Thymus (tissue), 11 donors: ENCODE results near the gene SKAP1. TPM values are rescaled to one million over a fixed set of nuclear protein-coding genes. Genes with fewer than 3 reads are reported as not detected.

Experiments used
- DNase-seq, 9 donors: peaks; one replicate each; pipeline ENCODE4 v3.0.0-alpha.2; 2013; ENCODE audit warnings: low spot score in 9 of 9, low read depth in 6 of 9, missing footprints in 1 of 9
- H3K27ac ChIP-seq, 2 donors: one replicate each; pipeline ENCODE4 v1.5.1; 2013; ENCODE audit warnings: control low read depth in 1 of 2, low read depth in 1 of 2, low read length in 1 of 2, mild to moderate bottlenecking in 1 of 2, moderate library complexity in 1 of 2
- H3K27me3 ChIP-seq, 2 donors: one replicate each; pipeline ENCODE4 v1.5.1; 2013; ENCODE audit warnings: low read length in 1 of 2; ENCODE audit not compliant: control insufficient read depth in 2 of 2, insufficient read depth in 1 of 2
- H3K36me3 ChIP-seq, 2 donors: one replicate each; pipeline ENCODE4 v1.5.1; 2013; ENCODE audit warnings: low read length in 1 of 2, mild to moderate bottlenecking in 1 of 2, moderate library complexity in 1 of 2; ENCODE audit not compliant: control insufficient read depth in 2 of 2, insufficient read depth in 2 of 2
- H3K4me1 ChIP-seq, 2 donors: one replicate each; pipeline ENCODE4 v1.5.1; 2013; ENCODE audit warnings: low read length in 2 of 2; ENCODE audit not compliant: control insufficient read depth in 2 of 2, insufficient read depth in 2 of 2
- H3K4me3 ChIP-seq, 2 donors: one replicate each; pipeline ENCODE4 v1.5.1; 2013; ENCODE audit warnings: low read length in 2 of 2, control low read depth in 1 of 2, mild to moderate bottlenecking in 1 of 2
- H3K9me3 ChIP-seq, 2 donors: one replicate each; pipeline ENCODE4 v1.5.1; 2013; ENCODE audit warnings: low read length in 1 of 2, mild to moderate bottlenecking in 1 of 2; ENCODE audit not compliant: control insufficient read depth in 2 of 2, insufficient read depth in 1 of 2
- WGBS: extraction: QIAGEN DNeasy Blood & Tissue Kit; methylation state at CpG from one replicate; pipeline ENCODE4 v1.1.7; 2013; 5-methylcytosine and 5-hydroxymethylcytosine counted together
- polyA plus RNA-seq: library from polyadenylated mRNA; stranded (reverse); fragments of 200-250 nt; gene quantifications from one replicate; pipeline ENCODE4 v1.2.3, GENCODE V29; 2013
- total RNA-seq: library from RNA; stranded (reverse); fragments of 120-200 nt; gene quantifications from one replicate; pipeline ENCODE4 v1.2.4, GENCODE V29; 2013
- donor health status: healthy.

The SKAP1 gene
- total and polyA plus RNA-seq, 2 donors, result 28.8 to 64.4 TPM

DNA sequence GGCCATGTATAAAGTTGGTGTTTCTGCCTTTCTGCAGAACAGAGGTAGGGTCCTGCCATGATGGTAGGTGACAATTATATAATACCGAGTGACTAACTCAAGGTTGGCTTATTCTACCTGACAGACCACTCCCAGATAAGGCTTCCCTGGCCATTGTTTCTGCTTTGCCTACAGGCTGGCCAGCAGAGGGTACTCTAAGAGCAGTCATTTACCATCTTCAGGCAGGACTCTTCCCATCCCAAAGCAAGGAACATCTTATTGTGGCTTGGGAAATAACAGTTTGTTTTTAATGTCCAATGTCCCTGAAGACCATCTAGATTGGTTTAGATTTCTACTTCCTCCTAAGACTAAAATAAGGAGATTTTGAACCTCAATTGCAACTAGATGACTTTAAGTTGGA is 248.4 kb downstream of the SKAP1 start:
- 0% methylated on average over 1 of the region's 1 CpG for WGBS

DNA sequence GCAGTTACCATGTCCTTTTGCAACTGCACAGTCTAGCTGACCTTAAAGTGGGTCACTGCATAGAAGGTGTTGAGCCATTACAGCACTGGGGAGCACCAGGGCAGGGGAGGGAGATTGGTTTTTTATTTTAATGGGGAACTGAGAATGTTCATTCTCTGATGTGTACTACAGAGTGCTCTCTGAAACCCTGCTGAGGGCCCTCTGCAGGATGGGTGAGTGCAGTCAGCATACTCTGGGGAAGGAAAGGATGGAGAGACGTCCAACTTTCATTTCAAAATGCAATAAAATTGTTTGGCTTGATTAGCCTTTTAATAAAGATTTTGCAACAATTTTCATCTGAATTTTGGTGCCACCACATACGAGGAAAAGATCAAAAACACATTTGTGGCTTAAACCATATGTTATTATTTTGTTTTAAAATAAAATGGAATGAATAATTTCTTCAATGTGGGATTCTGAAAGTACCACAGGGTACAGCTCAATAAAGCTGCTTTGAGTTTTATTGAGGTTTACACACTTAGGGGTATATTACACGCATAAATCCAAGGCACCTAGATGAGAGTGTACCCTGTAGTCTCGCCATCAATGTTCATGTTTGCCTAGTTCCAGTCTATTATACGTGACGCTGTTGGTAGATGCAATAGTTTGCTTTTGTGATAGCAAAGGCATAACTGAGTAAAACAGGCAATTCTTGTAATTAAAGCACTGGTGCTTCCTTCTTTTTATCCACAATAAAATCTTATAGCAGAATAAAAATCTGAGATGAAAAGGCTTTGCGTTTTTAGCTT is 249.0 kb downstream of the SKAP1 start:
- WGBS, result 97% methylated on average over 7 of the region's 7 CpGs
- Histone ChIP-seq H3K4me3 (no peak overlapping the region), H3K36me3 (peaks cover 29 to 47% of the 10 kb centered on the region in 2 donors), H3K4me1 (no peaks in the 10 kb centered on the region), H3K9me3 (no peaks in the 10 kb centered on the region), H3K27me3 (no peaks in the 10 kb centered on the region), H3K27ac (no peak overlapping the region)
- DNase-seq, result no peak

More for the DNA sequence above, 248.4 kb downstream of the SKAP1 start:
- Histone ChIP-seq H3K27me3 (no peaks in the 10 kb centered on the region), H3K27ac (no peak overlapping the region), H3K4me3 (no peak overlapping the region), H3K4me1 (no peaks in the 10 kb centered on the region), H3K36me3 (peaks cover 29 to 47% of the 10 kb centered on the region in 2 donors), H3K9me3 (no peaks in the 10 kb centered on the region)
- DNase-seq, result no peak

- no peaks in the 10 kb centered on the region for H3K27me3 ChIP-seq
- WGBS, result 93% methylated on average over 4 of the region's 4 CpGs
- no peak for DNase-seq
- H3K27ac ChIP-seq, result no peak overlapping the region
- H3K4me3 ChIP-seq, result no peak overlapping the region
- H3K9me3 ChIP-seq, result no peaks in the 10 kb centered on the region
- H3K4me1 ChIP-seq, result no peaks in the 10 kb centered on the region
- peaks cover 19 to 36% of the 10 kb centered on the region in 2 donors for H3K36me3 ChIP-seq
Measured at GRCh38 chr17:48179071-48179945, 250.7 kb downstream of the SKAP1 start.

DNA sequence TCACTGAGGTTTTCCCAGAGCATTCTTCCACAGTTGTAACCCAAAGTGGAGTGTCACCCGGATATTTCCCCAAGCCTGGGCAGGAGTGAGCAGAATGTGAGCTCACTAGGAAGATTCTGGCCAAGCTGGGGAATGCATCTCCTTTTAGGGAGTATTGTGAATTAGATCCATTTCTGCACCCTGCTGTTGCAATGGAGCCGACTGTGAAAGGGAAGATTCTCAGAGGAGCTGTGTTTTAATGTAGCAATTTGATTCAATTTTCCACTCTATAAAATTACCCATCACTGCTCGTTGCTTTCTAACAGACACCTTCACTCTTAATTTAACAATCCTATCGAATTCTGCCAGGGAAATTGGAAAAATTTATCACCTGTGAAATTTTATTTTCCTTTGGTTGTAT is 251.7 kb downstream of the SKAP1 start:
- WGBS, result 96% methylated on average over 4 of the region's 4 CpGs

DNA sequence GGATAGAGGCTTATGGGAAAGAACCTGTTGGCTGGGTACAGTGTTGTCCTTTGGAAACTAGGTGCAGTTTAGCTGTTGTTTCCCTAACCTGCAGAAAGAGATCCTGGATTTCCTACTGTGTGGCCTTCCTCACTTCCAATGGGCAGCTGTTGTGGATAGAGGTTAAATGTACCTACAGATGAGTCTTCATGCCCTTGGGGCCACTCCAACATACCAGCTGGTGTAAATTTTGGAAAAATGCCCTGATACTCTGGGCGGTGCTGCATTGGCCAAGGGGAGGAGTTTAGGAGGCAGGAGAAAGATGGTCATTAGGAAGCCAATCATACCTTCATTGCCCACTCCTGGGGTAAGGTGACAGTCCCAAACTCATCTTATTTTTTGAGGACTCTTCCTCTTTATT is 252.2 kb downstream of the SKAP1 start:
- Histone ChIP-seq H3K4me1 (no peaks in the 10 kb centered on the region), H3K9me3 (no peaks in the 10 kb centered on the region), H3K36me3 (peaks cover 19 to 34% of the 10 kb centered on the region in 2 donors), H3K4me3 (no peak overlapping the region), H3K27me3 (no peaks in the 10 kb centered on the region), H3K27ac (no peak overlapping the region)
- 100% methylated on average over 1 of the region's 1 CpG for WGBS
- no peak for DNase-seq

More for the DNA sequence above, 251.7 kb downstream of the SKAP1 start:
- H3K27ac ChIP-seq, result no peak overlapping the region
- H3K4me3 ChIP-seq, result no peak overlapping the region
- no peak for DNase-seq
- no peaks in the 10 kb centered on the region for H3K27me3 ChIP-seq
- peaks cover 19 to 35% of the 10 kb centered on the region in 2 donors for H3K36me3 ChIP-seq
- H3K9me3 ChIP-seq, result no peaks in the 10 kb centered on the region
- H3K4me1 ChIP-seq, result no peaks in the 10 kb centered on the region

- DNase-seq, result no peak
- H3K9me3 ChIP-seq, result no peaks in the 10 kb centered on the region
- 96% methylated on average over 3 of the region's 3 CpGs for WGBS
- H3K4me3 ChIP-seq, result no peak overlapping the region
- H3K27ac ChIP-seq, result no peak overlapping the region
- no peaks in the 10 kb centered on the region for H3K4me1 ChIP-seq
- peaks cover 19 to 25% of the 10 kb centered on the region in 2 donors for H3K36me3 ChIP-seq
- H3K27me3 ChIP-seq, result no peaks in the 10 kb centered on the region
Measured at GRCh38 chr17:48176471-48176855, 253.6 kb downstream of the SKAP1 start.

DNA sequence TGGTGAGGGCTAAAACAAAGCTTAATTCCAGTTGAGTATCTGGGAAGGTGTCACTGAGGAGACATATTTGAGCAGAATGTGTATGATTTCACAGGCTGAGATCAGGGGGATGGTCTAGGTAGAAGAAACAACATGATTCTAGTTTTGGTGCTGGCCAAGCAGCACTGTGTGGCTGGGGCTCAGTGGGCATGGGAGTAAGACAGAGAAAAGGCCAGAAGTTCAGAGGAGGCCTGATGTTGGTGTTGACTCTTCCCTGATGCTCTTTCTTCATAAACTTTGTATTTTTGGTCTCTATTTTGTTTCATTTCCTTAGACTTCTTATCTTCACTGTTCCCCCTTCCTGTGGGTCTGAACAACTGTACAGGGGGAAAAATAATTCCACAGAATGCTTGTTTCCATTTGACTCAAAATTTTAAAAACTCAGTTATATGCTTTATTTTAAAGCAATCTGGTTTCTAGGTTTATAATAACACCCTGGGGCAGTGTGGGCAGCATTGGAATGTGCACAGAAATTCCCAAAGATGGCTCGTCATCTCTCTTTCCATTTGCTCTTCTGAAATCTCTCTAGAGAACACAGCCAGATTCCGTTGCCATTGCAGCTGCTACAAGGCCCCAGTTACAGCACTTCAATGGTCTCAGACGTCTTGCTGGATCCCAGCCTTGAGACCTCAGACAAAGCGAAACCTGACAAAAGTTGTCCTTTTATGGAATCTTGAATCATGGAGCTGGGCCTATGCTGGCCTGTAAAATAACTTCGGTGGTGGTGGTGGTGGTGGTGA is 254.1 kb downstream of the SKAP1 start:
- 94% methylated on average over 5 of the region's 5 CpGs for WGBS

GRCh38 chr17:48174833-48175523 is 255.0 kb downstream of the SKAP1 start:
- H3K27ac ChIP-seq, result no peak overlapping the region
- no peaks in the 10 kb centered on the region for H3K27me3 ChIP-seq
- no peak overlapping the region for H3K4me3 ChIP-seq
- DNase-seq, result no peak
- H3K36me3 ChIP-seq, result peaks cover 14 to 23% of the 10 kb centered on the region in 2 donors
- no peaks in the 10 kb centered on the region for H3K9me3 ChIP-seq
- WGBS, result 86% methylated on average over 3 of the region's 3 CpGs
- no peaks in the 10 kb centered on the region for H3K4me1 ChIP-seq

More for the DNA sequence above, 254.1 kb downstream of the SKAP1 start:
- H3K36me3 ChIP-seq, result peaks cover 18 to 22% of the 10 kb centered on the region in 2 donors
- no peak overlapping the region for H3K4me3 ChIP-seq
- no peak for DNase-seq
- H3K27me3 ChIP-seq, result no peaks in the 10 kb centered on the region
- no peaks in the 10 kb centered on the region for H3K4me1 ChIP-seq
- H3K9me3 ChIP-seq, result no peaks in the 10 kb centered on the region
- no peak overlapping the region for H3K27ac ChIP-seq
